Measurements from ENCODE around the gene LORICRIN.

The LORICRIN gene

DNA sequence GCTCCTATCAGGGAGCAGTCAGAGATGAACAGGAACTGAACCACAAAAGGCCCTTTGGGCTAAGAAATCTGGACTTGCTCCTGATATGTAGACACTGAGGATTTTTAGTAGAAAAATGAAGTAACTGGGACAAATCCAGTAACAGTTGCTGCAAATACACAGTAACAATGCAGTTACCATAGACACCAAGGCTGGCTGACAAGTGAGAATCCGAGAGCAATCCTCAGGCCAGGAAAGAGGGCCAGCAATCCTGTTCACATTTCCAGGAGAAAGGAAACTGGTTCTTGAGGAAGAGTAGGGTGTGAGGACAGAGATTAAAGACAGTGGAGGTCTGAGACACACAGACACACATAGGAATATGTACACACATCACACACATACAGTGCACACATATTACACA is 9.3 kb upstream of the LORICRIN start:
- no peak for DNase-seq (ENCODE audit: low read depth)

DNA sequence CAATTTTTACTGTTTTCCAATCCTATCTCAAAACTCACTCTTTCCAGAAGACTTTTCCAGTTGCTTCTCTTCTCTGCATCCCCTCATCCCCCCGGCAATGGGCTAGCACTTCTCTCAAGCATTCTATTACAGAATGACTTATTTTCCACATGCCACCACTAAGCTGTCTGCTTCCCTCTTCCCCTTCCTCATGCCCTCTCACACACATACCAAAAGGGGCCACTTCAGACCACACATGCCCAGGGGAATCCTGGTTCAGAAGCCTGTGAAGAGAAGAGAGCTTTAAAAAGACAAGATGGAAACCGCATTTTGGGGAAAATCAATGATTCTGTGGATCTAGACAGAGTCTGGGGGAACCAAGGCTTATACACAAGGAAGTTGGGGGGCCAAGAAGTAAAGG is 8.4 kb upstream of the LORICRIN start:
- no peak for DNase-seq (ENCODE audit: low read depth)

DNA sequence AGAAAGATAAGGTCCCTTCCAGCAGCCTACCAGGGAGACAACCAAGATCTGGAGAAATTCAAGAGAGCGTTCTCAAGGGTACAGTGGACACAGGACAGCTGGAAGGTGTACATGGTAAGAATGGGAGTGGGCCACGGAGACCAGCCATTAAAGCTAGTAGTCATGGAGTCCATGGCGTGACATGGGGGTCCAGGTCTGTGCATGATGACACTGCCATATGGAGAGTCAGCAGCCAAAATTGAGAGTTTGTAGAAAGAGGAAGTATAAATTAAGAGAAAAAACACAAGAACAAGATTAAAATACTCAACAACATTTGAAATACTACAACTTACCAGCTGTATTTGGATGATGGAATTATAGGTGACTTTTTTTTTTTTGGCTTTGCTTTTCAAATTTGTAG is 7.9 kb upstream of the LORICRIN start:
- no peak for DNase-seq (ENCODE audit: low read depth)

DNA sequence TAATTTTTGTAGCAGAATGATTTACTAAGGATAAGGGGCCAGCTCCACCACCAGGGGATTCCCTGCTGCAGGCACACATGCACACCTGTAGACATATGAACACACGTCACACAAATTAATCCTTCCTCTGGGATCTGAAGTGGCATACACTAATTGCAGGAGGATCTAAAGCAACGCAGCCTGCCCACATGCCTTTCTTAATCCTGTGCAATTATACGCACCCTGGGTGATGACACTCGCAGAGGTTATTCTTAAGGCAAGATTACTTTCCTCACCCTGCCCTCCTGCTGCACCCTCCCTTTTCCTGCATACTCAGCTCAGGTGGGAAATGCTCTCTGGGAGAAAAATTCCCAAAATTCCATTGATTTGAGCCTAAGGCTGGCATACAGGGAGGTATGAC is 7.5 kb upstream of the LORICRIN start:
- no peak for DNase-seq (ENCODE audit: low read depth)

DNA sequence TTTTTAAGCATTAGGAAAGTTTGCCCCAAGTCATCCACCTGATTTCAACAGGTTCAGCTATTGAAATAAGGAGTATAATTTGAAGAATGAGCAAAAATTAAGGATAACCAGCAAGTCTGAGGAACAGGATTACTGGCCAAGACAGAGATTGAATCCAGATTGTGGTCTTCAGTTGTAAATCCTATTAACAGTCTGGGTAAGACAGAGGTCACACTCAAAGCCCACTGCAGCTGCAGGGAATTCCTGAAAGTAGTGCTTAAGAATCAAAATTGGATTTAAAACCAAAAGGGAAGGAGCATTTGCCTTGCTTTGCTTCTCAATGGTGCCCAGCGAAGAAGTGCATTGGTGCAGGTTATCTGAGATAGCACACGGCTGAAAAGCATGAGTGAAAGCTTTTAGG is 6.4 kb upstream of the LORICRIN start:
- DNase-seq (ENCODE audit: low read depth): no peak

DNA sequence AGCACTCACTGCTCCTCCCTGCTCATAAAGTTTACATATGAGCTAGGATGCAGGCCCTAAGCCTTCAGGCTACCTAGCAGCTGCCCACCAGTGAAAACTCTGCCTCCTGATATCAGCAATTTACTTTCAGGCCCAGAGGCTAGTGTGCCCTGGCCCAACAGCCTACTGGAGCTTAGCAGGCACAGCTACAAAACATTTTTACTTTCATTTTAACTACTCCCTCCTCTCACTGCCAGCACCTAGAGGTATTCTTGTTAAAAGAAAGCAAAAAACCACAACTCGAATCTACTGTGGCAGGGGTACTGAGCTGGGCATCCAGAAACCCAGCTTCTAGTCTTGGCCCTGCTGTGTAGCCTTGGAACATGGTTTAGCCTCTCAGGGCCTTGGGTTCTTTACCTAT is 5.8 kb upstream of the LORICRIN start:
- DNase-seq (ENCODE audit: low read depth): no peak

DNA sequence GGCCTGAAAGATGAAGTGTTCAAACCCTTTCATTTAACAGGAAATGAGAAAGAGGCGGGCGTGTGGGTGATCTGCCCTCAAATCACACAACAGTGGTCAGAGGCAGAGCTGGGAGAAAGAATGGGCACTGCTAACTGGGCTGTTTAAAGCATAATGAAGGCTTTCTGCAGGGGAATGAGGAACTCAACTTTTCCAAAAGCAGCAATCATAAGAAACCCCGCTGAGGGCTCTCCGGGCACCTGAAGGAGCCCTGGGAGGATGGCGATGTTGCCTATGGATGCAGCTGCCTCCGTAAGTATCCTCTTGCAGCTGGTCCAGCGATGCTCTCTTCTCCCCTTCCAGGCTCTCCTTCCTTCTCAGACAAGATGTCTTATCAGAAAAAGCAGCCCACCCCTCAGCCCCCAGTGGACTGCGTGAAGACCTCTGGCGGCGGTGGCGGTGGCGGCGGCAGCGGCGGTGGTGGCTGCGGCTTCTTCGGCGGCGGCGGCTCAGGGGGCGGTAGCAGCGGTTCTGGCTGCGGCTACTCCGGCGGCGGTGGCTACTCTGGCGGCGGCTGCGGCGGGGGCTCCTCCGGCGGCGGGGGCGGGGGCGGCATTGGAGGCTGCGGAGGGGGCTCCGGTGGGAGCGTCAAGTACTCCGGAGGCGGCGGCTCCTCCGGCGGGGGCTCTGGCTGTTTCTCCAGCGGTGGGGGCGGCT is 1.2 kb downstream of the LORICRIN start:
- DNase-seq (ENCODE audit: low read depth): no peak

GRCh38 chr1:153261281-153262069 is 2.0 kb downstream of the LORICRIN start:
- DNase-seq (ENCODE audit: low read depth): peak; percentile 4

DNA sequence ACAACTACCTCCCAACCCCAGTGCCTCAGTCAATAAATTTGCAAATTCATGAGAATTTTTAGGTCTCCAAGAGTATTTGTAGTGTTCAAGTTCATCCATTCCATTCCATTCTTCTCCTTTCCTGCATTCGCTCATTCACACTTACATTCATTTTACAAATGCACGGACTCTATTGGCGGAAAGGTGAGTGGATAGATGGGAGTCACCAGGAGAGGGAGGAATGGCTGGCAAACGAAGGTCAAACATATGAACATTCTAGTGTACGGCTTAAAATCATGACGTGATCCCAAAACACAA is 2.5 kb downstream of the LORICRIN start:
- DNase-seq (ENCODE audit: low read depth): no peak

DNA sequence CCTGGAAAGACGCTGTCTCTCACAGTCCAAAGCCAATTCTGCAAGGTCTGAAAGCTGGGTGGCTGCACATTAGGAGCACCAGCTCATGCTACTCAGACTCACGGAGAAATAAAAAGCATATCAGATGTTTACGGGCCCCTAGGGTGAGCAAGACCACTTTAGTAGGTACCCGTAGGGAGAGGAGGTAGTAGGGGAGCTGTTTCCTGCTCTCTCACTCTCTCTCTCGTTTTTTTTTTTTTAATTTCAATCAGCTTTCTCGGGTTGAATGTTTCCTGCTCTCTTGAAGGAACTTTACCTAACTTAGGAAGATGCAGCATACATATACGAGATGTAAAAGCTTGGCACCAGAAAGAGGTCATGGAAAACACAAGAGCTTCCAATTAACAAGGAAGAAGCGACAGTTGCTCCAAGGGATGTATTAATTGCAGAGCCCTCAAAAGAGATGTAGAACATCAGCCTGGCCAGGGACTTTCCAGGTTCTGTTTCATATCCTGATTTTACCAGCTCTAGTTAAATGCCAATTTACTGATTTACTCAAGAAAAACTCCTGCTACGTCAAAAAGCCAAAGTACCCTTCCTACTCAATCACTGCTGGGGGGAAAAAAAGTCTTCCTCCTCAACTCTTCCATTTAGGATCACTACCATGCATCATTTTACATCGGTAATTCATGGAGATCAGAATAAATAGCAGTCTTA is 3.1 kb downstream of the LORICRIN start:
- DNase-seq (ENCODE audit: low read depth): no peak

- DNase-seq (ENCODE audit: low read depth): no peak
These were observed 6.0 kb downstream of the LORICRIN start for GRCh38 chr1:153265457-153265856.

DNA sequence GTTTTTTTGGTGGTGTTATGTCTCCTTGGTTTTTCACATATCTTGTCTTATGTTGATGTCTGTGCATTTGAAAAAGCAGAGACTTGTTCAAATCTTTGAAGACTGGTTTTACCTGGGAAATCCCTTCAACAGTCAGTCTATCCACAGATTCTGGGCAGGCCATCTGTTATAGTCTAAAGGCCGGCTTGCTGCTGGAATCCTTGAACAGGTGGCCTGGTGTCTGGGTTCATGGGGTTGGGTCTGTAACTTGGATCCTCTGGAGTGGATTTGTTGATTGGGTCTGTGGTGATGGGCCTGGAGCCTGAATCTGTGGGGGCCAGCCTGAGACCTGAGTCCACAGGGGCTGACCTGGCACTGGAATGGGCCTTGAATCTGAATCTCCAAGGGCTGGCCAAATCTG is 12.2 kb downstream of the LORICRIN start:
- no peak for DNase-seq (ENCODE audit: low read depth)

DNA sequence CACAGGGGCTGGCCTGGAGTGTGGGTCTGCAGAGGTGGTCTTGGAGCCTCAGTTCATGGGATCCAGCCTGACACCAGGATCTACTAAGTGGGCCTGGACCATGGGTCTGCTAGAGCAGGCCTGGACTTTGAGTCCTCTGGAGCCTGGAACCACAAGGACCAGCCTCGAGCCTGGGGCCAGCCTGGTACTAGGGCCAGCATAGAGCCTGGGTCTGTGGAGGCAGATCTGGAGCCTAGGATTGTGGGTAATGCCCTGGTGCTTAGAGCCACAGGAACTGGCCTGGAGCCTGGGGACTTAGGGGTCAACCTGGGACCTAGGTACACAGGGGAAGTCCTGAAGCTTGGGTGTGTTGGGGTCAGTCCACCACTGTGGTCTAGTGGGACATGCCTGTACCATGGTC is 12.7 kb downstream of the LORICRIN start:
- no peak for DNase-seq (ENCODE audit: low read depth)

- peak; percentile 14 for DNase-seq (ENCODE audit: low read depth)
These were observed 18.4 kb downstream of the LORICRIN start for GRCh38 chr1:153277852-153278251.

DNA sequence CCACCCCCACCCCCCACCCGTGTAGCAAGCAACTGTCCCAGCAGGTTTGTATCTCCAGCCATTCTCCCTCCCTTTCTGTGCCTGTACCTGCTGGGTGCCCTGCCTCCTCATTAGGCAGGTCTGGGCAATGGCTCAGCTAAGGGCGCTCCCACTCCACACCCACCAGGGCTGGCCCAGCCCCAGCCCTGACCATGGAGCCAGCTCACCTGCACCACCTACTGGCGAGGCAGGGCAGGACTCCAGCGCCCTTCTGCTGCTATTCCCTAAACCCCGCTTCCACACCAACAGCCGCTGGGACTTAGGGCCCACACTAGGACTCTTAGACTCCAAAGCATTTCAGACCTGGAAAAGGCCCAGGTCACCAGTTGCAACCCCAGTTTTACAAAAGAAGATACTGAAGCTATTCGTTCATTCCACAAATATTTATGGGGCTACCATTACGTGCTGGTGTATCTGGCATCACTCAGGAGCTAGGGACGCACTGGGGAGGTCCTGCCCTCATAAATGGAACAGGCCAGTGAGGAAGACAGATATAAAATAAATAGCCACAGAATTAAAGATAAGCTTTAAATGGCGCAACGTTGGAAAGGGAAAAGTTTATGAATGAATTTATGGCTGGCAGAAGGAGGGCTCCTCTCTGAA is 29.3 kb downstream of the LORICRIN start:
- DNase-seq (ENCODE audit: low read depth): no peak

DNA sequence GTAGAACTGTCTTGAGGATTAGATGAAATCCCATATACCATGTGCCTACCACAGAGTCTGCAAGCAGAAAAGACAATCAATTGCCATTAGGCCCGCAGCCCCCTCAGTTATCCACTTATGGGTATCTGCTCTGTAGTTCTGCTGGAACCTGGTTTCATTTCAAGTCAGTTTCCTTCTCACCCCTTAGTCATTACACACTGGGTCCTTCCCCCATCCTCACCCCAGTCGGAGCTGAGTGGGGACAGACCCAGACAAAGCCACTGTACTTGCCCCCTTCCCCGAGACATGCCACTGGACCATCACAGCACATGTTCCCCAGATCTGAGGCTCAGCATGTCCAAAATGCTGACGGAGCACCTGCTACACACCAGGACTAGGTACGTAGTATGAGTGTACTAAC is 32.0 kb downstream of the LORICRIN start:
- DNase-seq (ENCODE audit: low read depth): no peak

DNA sequence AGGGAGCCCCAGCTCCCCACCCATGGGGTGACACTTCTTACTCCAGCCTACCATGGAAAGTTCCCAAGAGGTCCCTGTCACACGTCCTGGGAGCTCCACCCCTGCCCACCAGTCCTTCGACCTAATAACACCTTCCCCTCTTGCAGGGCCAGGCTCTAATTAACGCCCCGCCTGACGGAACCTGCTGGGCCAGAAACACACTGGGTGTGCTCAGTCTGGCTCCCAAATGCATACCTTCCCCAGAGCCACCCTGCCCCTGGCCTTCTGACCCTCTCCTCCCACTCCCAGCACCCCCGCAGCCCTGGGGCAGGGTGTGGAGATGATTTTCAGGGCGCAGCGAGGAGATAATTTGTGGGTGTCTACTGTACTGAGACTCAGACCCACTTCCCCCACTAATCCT is 32.7 kb downstream of the LORICRIN start:
- no peak for DNase-seq (ENCODE audit: low read depth)

DNA sequence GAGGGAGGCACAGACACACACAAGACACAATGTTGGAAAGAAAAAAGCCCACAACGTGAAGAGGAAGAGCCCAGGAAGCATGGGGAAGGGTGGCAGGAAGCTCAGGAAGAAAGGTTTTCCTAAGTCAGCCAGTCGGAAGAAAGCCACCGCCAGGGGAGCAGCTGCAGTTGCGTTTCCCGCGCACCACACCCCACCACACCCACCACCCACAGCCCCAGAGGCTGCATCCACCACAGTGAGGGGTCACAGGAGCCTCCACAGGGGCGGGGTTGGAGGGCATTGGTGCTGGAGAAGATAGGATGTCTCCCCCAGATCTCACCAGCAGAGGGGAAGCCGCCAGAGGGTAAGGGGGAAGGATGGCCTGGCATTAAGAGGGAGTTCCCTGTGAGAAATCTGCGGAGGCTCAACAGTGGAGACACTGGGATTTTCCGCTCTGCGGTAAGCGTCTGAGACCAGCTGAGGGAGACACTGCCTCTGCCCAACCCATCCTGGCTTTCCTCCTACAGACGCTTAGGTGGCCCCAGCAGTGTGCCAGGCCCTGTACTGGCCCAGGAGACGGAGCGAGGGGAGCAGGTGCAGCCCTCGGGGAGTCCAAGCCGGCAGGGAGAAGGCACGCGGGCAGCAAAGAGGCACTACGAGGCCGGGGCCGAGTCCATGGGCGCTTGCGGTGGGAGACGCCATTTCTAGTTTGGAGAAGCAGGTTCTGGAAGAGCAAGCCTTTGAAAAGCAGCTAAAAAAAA is 33.4 kb downstream of the LORICRIN start:
- no peak for DNase-seq (ENCODE audit: low read depth)

- no peak for DNase-seq (ENCODE audit: low read depth)
These were observed 33.9 kb downstream of the LORICRIN start for GRCh38 chr1:153293480-153293775.

GRCh38 chr1:153293851-153294250 is 34.4 kb downstream of the LORICRIN start:
- no peak for DNase-seq (ENCODE audit: low read depth)

GRCh38 chr1:153302308-153302707 is 42.8 kb downstream of the LORICRIN start:
- DNase-seq (ENCODE audit: low read depth): no peak

DNA sequence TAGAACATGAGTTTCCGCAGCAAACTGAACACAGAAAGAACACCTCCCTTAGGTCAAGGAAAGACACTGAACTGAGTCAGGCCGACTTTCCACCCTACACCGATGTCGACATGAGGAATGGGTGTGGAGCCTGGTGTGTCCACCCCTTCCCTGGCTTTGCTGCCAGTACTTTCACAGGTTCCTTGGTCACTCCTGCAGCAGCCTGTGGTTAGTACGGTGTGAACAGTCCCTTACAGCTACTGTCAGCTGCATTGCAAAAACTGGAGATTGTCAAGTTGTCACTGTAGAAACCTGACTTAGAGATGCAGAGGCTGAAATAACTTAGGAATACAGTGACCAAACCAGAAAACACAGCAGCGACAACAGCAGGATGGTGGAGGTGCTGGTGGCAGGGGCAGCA is 46.2 kb downstream of the LORICRIN start:
- no peak for DNase-seq (ENCODE audit: low read depth)
